ENCODE data around the gene DCP2. TPM values are rescaled to one million over a fixed set of nuclear protein-coding genes. Genes with fewer than 3 reads are reported as not detected.
"Not testable (repeated sequence)": the region's sequence is repeated elsewhere in the genome, so short reads cannot be mapped to it uniquely, and the experiment has no call there.

The DCP2 gene
- total RNA-seq: 23.5 and 30.8 TPM in 2 replicates

GRCh38 chr5:112976432-112977309 is at the start of gene DCP2:
Gene DCP2, plus strand, starts transcription at chr5:112976798. Its CDS starts 136 bp downstream, at chr5:112976934.
- DNase-seq (ENCODE audit: low read depth in 2 of 2): peak; percentile 95 to 99

GRCh38 chr5:112929336-112930081 is 47.1 kb upstream of the DCP2 start:
- DNase-seq (ENCODE audit: low read depth in 2 of 2): no peak

GRCh38 chr5:112930082-112930344 is 46.6 kb upstream of the DCP2 start:
- DNase-seq (ENCODE audit: low read depth in 2 of 2): no peak

GRCh38 chr5:112931473-112931872 is 45.1 kb upstream of the DCP2 start:
- no peak for DNase-seq (ENCODE audit: low read depth in 2 of 2)

GRCh38 chr5:112933105-112933504 is 43.5 kb upstream of the DCP2 start:
- no peak for DNase-seq (ENCODE audit: low read depth in 2 of 2)

- peak in 1 of 2 donors; percentile 25 for DNase-seq (ENCODE audit: low read depth in 2 of 2)
Observed at GRCh38 chr5:112933651-112934365, 42.8 kb upstream of the DCP2 start.

- no peak for DNase-seq (ENCODE audit: low read depth in 2 of 2)
Observed at GRCh38 chr5:112934366-112934663, 42.3 kb upstream of the DCP2 start.

- no peak for DNase-seq (ENCODE audit: low read depth in 2 of 2)
Observed at GRCh38 chr5:112935675-112936074, 40.9 kb upstream of the DCP2 start.

- DNase-seq (ENCODE audit: low read depth in 2 of 2): no peak
Observed at GRCh38 chr5:112938286-112938685, 38.3 kb upstream of the DCP2 start.

GRCh38 chr5:112940670-112941069 is 35.9 kb upstream of the DCP2 start:
- no peak for DNase-seq (ENCODE audit: low read depth in 2 of 2)

- no peak for DNase-seq (ENCODE audit: low read depth in 2 of 2)
Observed at GRCh38 chr5:112948458-112948857, 28.1 kb upstream of the DCP2 start.

- no peak for DNase-seq (ENCODE audit: low read depth in 2 of 2)
Observed at GRCh38 chr5:112951124-112951702, 25.4 kb upstream of the DCP2 start.

- no peak for DNase-seq (ENCODE audit: low read depth in 2 of 2)
Observed at GRCh38 chr5:112956606-112957005, 20.0 kb upstream of the DCP2 start.

GRCh38 chr5:112957036-112957808 is 19.4 kb upstream of the DCP2 start:
- DNase-seq (ENCODE audit: low read depth in 2 of 2): no peak

- DNase-seq (ENCODE audit: low read depth in 2 of 2): peak; percentile 30 to 94
Observed at GRCh38 chr5:112958093-112959088, 18.2 kb upstream of the DCP2 start.

- peak in 1 of 2 donors; percentile 71 for DNase-seq (ENCODE audit: low read depth in 2 of 2)
Observed at GRCh38 chr5:112959872-112960271, 16.7 kb upstream of the DCP2 start.

- no peak for DNase-seq (ENCODE audit: low read depth in 2 of 2)
Observed at GRCh38 chr5:112960315-112960714, 16.3 kb upstream of the DCP2 start.

- no peak for DNase-seq (ENCODE audit: low read depth in 2 of 2)
Observed at GRCh38 chr5:112960863-112961504, 15.6 kb upstream of the DCP2 start.

GRCh38 chr5:112963374-112963733 is 13.2 kb upstream of the DCP2 start:
- DNase-seq (ENCODE audit: low read depth in 2 of 2): not testable (repeated sequence)

All from lung microvascular endothelial cell (primary cell).